ENCODE results near the gene BBS10. TPM values are rescaled to one million over a fixed set of nuclear protein-coding genes. Genes with fewer than 3 reads are reported as not detected.
"Not testable (repeated sequence)": the region's sequence is repeated elsewhere in the genome, so short reads cannot be mapped to it uniquely, and the experiment has no call there.

Gene BBS10
- total RNA-seq, 1 donor from 2014 or later: 11.4 TPM

DNA sequence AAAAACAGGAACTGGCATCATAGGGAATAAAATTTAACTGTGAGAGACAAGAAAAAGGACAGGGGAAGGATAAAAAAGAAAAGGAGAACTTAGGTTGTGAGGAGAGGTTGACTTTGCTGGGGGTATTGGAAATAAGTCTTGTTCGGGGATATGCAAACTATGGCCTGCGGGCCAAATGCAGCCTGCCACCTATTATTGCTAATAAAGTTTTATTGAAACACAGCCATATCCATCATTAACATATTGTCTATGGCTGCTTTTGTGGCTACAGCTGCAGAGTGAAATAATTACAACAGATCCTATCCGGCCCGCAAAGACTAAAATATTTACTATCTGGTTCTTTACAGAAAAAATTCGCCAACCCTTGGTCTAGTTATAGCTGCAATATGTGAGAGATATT lies 18.6 kb downstream of the BBS10 start:
- no peak overlapping the region for H3K4me3 Mint-ChIP-seq
- H3K4me1 Mint-ChIP-seq: peaks cover 1% of the 10 kb centered on the region
- TF ChIP-seq, protein P1, sequence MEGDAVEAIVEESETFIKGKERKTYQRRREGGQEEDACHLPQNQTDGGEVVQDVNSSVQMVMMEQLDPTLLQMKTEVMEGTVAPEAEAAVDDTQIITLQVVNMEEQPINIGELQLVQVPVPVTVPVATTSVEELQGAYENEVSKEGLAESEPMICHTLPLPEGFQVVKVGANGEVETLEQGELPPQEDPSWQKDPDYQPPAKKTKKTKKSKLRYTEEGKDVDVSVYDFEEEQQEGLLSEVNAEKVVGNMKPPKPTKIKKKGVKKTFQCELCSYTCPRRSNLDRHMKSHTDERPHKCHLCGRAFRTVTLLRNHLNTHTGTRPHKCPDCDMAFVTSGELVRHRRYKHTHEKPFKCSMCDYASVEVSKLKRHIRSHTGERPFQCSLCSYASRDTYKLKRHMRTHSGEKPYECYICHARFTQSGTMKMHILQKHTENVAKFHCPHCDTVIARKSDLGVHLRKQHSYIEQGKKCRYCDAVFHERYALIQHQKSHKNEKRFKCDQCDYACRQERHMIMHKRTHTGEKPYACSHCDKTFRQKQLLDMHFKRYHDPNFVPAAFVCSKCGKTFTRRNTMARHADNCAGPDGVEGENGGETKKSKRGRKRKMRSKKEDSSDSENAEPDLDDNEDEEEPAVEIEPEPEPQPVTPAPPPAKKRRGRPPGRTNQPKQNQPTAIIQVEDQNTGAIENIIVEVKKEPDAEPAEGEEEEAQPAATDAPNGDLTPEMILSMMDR (conservative IDR thresholded peaks at IDR 0.05): no peak
- H3K27ac Mint-ChIP-seq (ENCODE audit: unreplicated experiment): no peak overlapping the region
- H3K27me3 Mint-ChIP-seq (ENCODE audit: low read depth): no peaks in the 10 kb centered on the region
- no peak for DNase-seq (ENCODE audit: low read depth, low spot score)
- H3K36me3 Mint-ChIP-seq (ENCODE audit: low read depth): peaks cover 6% of the 10 kb centered on the region
- H3K9me3 Mint-ChIP-seq: peaks cover 10% of the 10 kb centered on the region

DNA sequence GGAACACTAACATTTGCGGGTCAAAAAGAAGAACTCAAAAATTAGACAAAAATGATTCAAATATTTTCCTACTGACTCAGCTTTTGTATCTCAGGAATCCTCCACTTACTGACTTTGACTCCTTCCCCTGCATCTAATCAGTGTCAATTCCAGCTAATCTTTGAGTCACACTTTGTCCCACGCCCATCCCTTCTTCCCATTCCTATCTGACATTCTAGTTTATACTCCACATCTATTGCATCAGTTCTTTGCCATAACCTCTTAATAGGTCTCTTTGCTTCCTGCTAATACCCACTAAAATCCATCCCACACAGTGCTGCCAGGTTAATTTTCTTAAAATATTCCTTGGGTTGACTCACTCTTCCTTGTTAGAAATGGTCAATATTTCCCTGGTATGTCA lies 19.1 kb downstream of the BBS10 start:
- H3K27ac Mint-ChIP-seq (ENCODE audit: unreplicated experiment): no peak overlapping the region

DNA sequence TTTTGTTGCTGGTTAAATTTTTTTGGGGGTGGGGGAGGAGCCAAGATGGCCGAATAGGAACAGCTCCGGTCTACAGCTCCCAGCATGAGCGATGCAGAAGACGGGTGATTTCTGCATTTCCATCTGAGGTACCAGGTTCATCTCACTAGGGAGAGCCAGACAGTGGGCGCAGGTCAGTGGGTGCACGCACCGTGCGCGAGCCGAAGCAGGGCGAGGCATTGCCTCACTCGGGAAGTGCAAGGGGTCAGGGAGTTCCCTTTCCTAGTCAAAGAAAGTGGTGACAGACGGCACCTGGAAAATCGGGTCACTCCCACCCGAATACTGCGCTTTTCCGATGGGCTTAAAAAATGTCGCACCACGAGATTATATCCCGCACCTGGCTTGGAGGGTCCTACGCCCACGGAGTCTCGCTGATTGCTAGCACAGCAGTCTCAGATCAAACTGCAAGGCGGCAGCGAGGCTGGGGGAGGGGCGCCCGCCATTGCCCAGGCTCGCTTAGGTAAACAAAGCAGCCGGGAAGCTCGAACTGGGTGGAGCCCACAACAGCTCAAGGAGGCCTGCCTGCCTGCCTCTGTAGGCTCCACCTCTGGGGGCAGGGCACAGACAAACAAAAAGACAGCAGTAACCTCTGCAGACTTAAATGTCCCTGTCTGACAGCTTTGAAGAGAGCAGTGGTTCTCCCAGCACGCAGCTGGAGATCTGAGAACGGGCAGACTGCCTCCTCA lies 28.5 kb downstream of the BBS10 start:
- DNase-seq (ENCODE audit: low read depth, low spot score): not testable (repeated sequence)

More for the DNA sequence above, 19.1 kb downstream of the BBS10 start:
- Mint-ChIP-seq H3K4me3 (no peak overlapping the region), H3K27me3 (ENCODE audit: low read depth) (no peaks in the 10 kb centered on the region), H3K36me3 (ENCODE audit: low read depth) (peaks cover 6% of the 10 kb centered on the region), H3K4me1 (no peaks in the 10 kb centered on the region), H3K9me3 (peaks cover 10% of the 10 kb centered on the region)
- TF ChIP-seq, protein P1 (conservative IDR thresholded peaks at IDR 0.05): no peak
- DNase-seq (ENCODE audit: low read depth, low spot score): no peak

DNA sequence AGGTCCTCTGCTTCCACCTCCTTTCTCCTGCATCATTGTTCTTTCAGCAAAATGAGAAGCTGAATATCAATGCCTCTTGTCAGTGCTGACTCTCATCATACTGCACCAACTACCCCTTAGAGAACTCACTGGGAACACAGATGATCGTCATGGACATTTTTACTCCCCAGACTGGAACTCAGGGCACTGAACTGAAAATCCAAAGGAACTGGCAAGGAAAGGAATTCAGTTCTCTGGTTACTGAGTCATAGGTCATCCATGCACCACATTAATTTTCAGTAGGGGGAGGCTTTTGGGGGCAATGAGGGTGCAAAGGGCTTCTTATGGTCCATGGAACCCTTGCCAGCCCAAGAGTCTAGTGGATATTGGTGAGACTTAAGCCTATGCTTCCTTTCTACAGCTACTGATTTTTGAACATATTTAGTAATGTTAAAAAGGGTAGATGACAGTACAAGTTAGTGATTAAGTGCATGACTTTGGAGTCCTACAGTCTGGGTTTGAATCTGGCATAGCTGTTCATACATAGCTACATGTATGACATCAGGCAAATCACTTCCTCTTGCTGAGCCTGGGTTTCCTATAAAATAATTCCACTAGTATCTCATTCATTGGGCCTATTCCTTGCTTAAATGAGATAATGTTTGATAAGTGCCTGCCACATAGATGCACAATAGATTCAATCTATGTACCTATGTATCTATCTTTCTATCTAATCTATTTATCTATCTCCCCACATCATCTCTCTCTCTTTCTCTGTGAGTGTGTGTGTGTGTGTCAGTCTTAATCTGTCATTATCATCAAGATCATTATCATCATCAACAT lies 29.2 kb downstream of the BBS10 start:
- H3K27me3 Mint-ChIP-seq (ENCODE audit: low read depth): peaks cover 4% of the 10 kb centered on the region
- H3K36me3 Mint-ChIP-seq (ENCODE audit: low read depth): peaks cover 2% of the 10 kb centered on the region
- peaks cover 3% of the 10 kb centered on the region for H3K9me3 Mint-ChIP-seq
- TF ChIP-seq, protein P1 (conservative IDR thresholded peaks at IDR 0.05): no peak
- peak overlapping the region; percentile 97 for H3K27ac Mint-ChIP-seq (ENCODE audit: unreplicated experiment)
- no peak for DNase-seq (ENCODE audit: low read depth, low spot score)
- H3K4me3 Mint-ChIP-seq: peak overlapping the region; percentile 83
- H3K4me1 Mint-ChIP-seq: peaks cover 5% of the 10 kb centered on the region

More for the DNA sequence above, 28.5 kb downstream of the BBS10 start:
- Mint-ChIP-seq H3K27ac (ENCODE audit: unreplicated experiment) (peak overlapping the region; percentile 97), H3K4me3 (peak overlapping the region; percentile 83)
- H3K9me3 Mint-ChIP-seq; H3K4me1 Mint-ChIP-seq; H3K36me3 Mint-ChIP-seq (ENCODE audit: low read depth); H3K27me3 Mint-ChIP-seq (ENCODE audit: low read depth): not testable (repeated sequence)

DNA sequence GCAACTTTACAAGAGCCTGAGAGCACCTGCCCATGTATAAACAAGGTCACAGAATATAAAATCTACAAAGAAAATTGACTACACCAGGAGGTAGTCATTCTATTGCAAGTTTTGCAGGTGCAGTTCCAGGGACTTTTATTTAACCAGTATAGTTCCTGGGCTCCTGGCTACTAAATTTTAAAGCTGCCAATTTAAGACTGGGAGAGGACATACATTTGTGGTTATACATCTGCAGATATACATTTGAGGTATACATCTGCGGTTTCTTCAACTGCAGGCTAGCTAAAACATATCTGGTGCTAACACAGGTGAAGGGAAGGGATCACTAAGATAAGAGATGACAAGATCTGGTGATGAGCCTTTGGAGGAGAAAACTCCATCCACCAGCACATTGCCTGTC lies 30.2 kb downstream of the BBS10 start:
- Mint-ChIP-seq H3K9me3 (peaks cover 3% of the 10 kb centered on the region), H3K27me3 (ENCODE audit: low read depth) (peaks cover 4% of the 10 kb centered on the region), H3K27ac (ENCODE audit: unreplicated experiment) (no peak overlapping the region), H3K36me3 (ENCODE audit: low read depth) (peaks cover 2% of the 10 kb centered on the region), H3K4me3 (no peak overlapping the region), H3K4me1 (peaks cover 5% of the 10 kb centered on the region)
- no peak for DNase-seq (ENCODE audit: low read depth, low spot score)
- TF ChIP-seq, protein P1 (conservative IDR thresholded peaks at IDR 0.05): no peak

DNA sequence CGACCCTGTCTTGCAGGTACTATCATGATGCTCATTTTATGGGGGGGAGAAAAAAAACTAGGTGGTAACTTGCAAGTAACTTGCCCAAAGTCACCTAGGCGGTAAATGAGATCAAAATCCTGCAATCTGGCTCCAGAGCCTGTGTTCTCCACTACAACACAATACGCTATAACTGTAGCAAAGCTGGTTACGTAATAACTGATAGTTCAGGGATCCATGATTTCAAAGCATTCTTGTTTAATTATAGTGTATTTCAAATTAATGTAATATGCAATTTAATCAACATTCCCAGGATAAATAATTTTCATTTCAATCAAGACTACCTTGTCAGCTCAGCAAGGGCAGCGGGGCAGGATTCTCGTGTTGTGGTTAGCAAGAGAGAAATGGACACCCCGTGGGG lies 31.7 kb downstream of the BBS10 start:
- Mint-ChIP-seq H3K9me3 (peaks cover 3% of the 10 kb centered on the region), H3K36me3 (ENCODE audit: low read depth) (no peaks in the 10 kb centered on the region), H3K27ac (ENCODE audit: unreplicated experiment) (no peak overlapping the region), H3K4me1 (peaks cover 14% of the 10 kb centered on the region), H3K27me3 (ENCODE audit: low read depth) (peaks cover 4% of the 10 kb centered on the region), H3K4me3 (no peak overlapping the region)
- TF ChIP-seq, protein P1 (conservative IDR thresholded peaks at IDR 0.05): no peak
- no peak for DNase-seq (ENCODE audit: low read depth, low spot score)

Data from neural crest cell (in vitro differentiated cells).